IPS-18a (cell line): ENCODE data around the gene GTF2E1.

Experiments used
- H3K27ac ChIP-seq: one replicate; pipeline ENCODE4 v1.5.1; 2013; ENCODE audit warnings: low read length
- H3K27me3 ChIP-seq: one replicate; pipeline ENCODE4 v1.6.1; 2013; ENCODE audit warnings: mild to moderate bottlenecking, low read length; ENCODE audit not compliant: control insufficient read depth, insufficient read depth
- H3K36me3 ChIP-seq: one replicate; pipeline ENCODE4 v1.6.1; 2013; ENCODE audit warnings: low read depth, low read length; ENCODE audit not compliant: control insufficient read depth
- H3K4me1 ChIP-seq: one replicate; pipeline ENCODE4 v1.6.1; 2013; ENCODE audit warnings: low read depth, low read length; ENCODE audit not compliant: control insufficient read depth
- H3K4me3 ChIP-seq: one replicate; pipeline ENCODE4 v1.5.1; 2013; ENCODE audit warnings: low read length
- H3K9ac ChIP-seq: one replicate; pipeline ENCODE4 v1.6.1; 2013; ENCODE audit warnings: mild to moderate bottlenecking, low read length, moderate library complexity
- H3K9me3 ChIP-seq: one replicate; pipeline ENCODE4 v1.6.1; 2013; ENCODE audit warnings: low read depth, low read length; ENCODE audit not compliant: control insufficient read depth

Gene GTF2E1

GRCh38 chr3:120800625-120801024 is 58.1 kb downstream of the GTF2E1 start:
- H3K27ac ChIP-seq, result no peak overlapping the region
- H3K4me1 ChIP-seq, result peaks cover 7% of the 10 kb centered on the region
- H3K9me3 ChIP-seq, result no peaks in the 10 kb centered on the region
- H3K36me3 ChIP-seq, result no peaks in the 10 kb centered on the region
- no peak overlapping the region for H3K9ac ChIP-seq
- no peaks in the 10 kb centered on the region for H3K27me3 ChIP-seq
- no peak overlapping the region for H3K4me3 ChIP-seq

- Histone ChIP-seq H3K27me3 (no peaks in the 10 kb centered on the region), H3K36me3 (no peaks in the 10 kb centered on the region), H3K9me3 (no peaks in the 10 kb centered on the region), H3K4me3 (no peak overlapping the region), H3K9ac (no peak overlapping the region), H3K4me1 (peaks cover 7% of the 10 kb centered on the region), H3K27ac (no peak overlapping the region)
These were observed 58.9 kb downstream of the GTF2E1 start for GRCh38 chr3:120801484-120801883.

GRCh38 chr3:120802916-120803315 is 60.4 kb downstream of the GTF2E1 start:
- Histone ChIP-seq H3K9me3 (no peaks in the 10 kb centered on the region), H3K4me1 (peaks cover 1% of the 10 kb centered on the region), H3K36me3 (no peaks in the 10 kb centered on the region), H3K9ac (no peak overlapping the region), H3K27me3 (no peaks in the 10 kb centered on the region), H3K4me3 (no peak overlapping the region), H3K27ac (no peak overlapping the region)

GRCh38 chr3:120816728-120817127 is 74.2 kb downstream of the GTF2E1 start:
- no peak overlapping the region for H3K27ac ChIP-seq
- H3K27me3 ChIP-seq, result no peaks in the 10 kb centered on the region
- H3K4me1 ChIP-seq, result no peaks in the 10 kb centered on the region
- H3K36me3 ChIP-seq, result no peaks in the 10 kb centered on the region
- no peaks in the 10 kb centered on the region for H3K9me3 ChIP-seq
- H3K9ac ChIP-seq, result no peak overlapping the region
- no peak overlapping the region for H3K4me3 ChIP-seq

- no peak overlapping the region for H3K27ac ChIP-seq
- peaks cover 5% of the 10 kb centered on the region for H3K4me1 ChIP-seq
- H3K9me3 ChIP-seq, result no peaks in the 10 kb centered on the region
- H3K9ac ChIP-seq, result no peak overlapping the region
- no peaks in the 10 kb centered on the region for H3K36me3 ChIP-seq
- H3K4me3 ChIP-seq, result no peak overlapping the region
- no peaks in the 10 kb centered on the region for H3K27me3 ChIP-seq
These were observed 78.2 kb downstream of the GTF2E1 start for GRCh38 chr3:120820748-120821147.

- Histone ChIP-seq H3K27ac (no peak overlapping the region), H3K36me3 (no peaks in the 10 kb centered on the region), H3K9ac (no peak overlapping the region), H3K27me3 (no peaks in the 10 kb centered on the region), H3K4me3 (no peak overlapping the region), H3K9me3 (no peaks in the 10 kb centered on the region), H3K4me1 (peaks cover 5% of the 10 kb centered on the region)
These were observed 78.9 kb downstream of the GTF2E1 start for GRCh38 chr3:120821426-120821825.

- Histone ChIP-seq H3K27ac (no peak overlapping the region), H3K9me3 (no peaks in the 10 kb centered on the region), H3K36me3 (no peaks in the 10 kb centered on the region), H3K9ac (no peak overlapping the region), H3K4me3 (no peak overlapping the region), H3K27me3 (no peaks in the 10 kb centered on the region), H3K4me1 (peaks cover 5% of the 10 kb centered on the region)
These were observed 80.6 kb downstream of the GTF2E1 start for GRCh38 chr3:120823156-120823555.

- H3K27me3 ChIP-seq, result no peaks in the 10 kb centered on the region
- peaks cover 5% of the 10 kb centered on the region for H3K4me1 ChIP-seq
- no peak overlapping the region for H3K9ac ChIP-seq
- H3K27ac ChIP-seq, result no peak overlapping the region
- no peaks in the 10 kb centered on the region for H3K36me3 ChIP-seq
- no peaks in the 10 kb centered on the region for H3K9me3 ChIP-seq
- no peak overlapping the region for H3K4me3 ChIP-seq
These were observed 82.1 kb downstream of the GTF2E1 start for GRCh38 chr3:120824613-120825012.

GRCh38 chr3:120828796-120829195 is 86.3 kb downstream of the GTF2E1 start:
- no peak overlapping the region for H3K27ac ChIP-seq
- no peaks in the 10 kb centered on the region for H3K36me3 ChIP-seq
- H3K9me3 ChIP-seq, result no peaks in the 10 kb centered on the region
- no peak overlapping the region for H3K9ac ChIP-seq
- no peak overlapping the region for H3K4me3 ChIP-seq
- peaks cover 5% of the 10 kb centered on the region for H3K4me1 ChIP-seq
- peaks cover 4% of the 10 kb centered on the region for H3K27me3 ChIP-seq

GRCh38 chr3:120831066-120831465 is 88.5 kb downstream of the GTF2E1 start:
- peaks cover 4% of the 10 kb centered on the region for H3K27me3 ChIP-seq
- no peaks in the 10 kb centered on the region for H3K9me3 ChIP-seq
- no peak overlapping the region for H3K9ac ChIP-seq
- H3K4me3 ChIP-seq, result no peak overlapping the region
- H3K36me3 ChIP-seq, result no peaks in the 10 kb centered on the region
- H3K4me1 ChIP-seq, result no peaks in the 10 kb centered on the region
- no peak overlapping the region for H3K27ac ChIP-seq
